Measurements from ENCODE around the gene CARMIL1. TPM values are rescaled to one million over a fixed set of nuclear protein-coding genes. Genes with fewer than 3 reads are reported as not detected.
A peak's percentile ranks its signal among the peaks of the same experiment; 100 is the strongest.

CARMIL1 gene
- total and polyA plus RNA-seq, 10 of the 15 experiments (the other 5 are each of a cell fraction or from before 2014, with no cell fraction given), result 6.4 to 18.1 (median 10.3) TPM

GRCh38 chr6:25556516-25556915 lies 277.3 kb downstream of the CARMIL1 start (continued):
- TF ChIP-seq PKNOX1 (IDR thresholded peaks at IDR 0.05), result peak; percentile 24; the same call in 1 of the 2 replicates
- no peak for TF ChIP-seq CUX1 (IDR thresholded peaks at IDR 0.05; ENCODE audit: insufficient replicate concordance, low read depth, low read length)
- no peak for TF ChIP-seq ZNF24 (IDR thresholded peaks at IDR 0.05)
- TF ChIP-seq CHD1 (IDR thresholded peaks at IDR 0.05; ENCODE audit: low read depth, low read length), result no peak
- no peak for TF ChIP-seq SMAD1 (IDR thresholded peaks at IDR 0.05; ENCODE audit: low read depth, partially characterized antibody)
- no peak for TF ChIP-seq ATF7 (IDR thresholded peaks at IDR 0.05; ENCODE audit: low read depth)
- no peak for TF ChIP-seq CREM (IDR thresholded peaks at IDR 0.05; ENCODE audit: low read depth)
- TF ChIP-seq POLR2AphosphoS5 (IDR thresholded peaks at IDR 0.05; ENCODE audit: low read length), result no peak
